OCI-LY7 (cell line): ENCODE measurements around the gene GET3. TPM values are rescaled to one million over a fixed set of nuclear protein-coding genes. Genes with fewer than 3 reads are reported as not detected.

Experiments
- BruUV-seq: library from RNA; stranded (reverse); fragments of 400-500 nt; replicated peaks from 2 replicates; lab custom pipeline; 2021; lab: Mats Ljungman, UMichigan
- CTCF ChIA-PET: fragments of 300-600 bp; sonication (Branson Sonifier 250); formaldehyde crosslinking; loops from one replicate; lab custom pipeline; 2022; ENCODE audit warnings: antibody characterized with exemption; ENCODE audit not compliant: unreplicated experiment; lab: Charles Lee
- POLR2A ChIA-PET: fragments of 300-600 bp; sonication (Branson Sonifier 250); formaldehyde crosslinking; loops from one replicate; lab custom pipeline; 2022; ENCODE audit warnings: antibody characterized with exemption; lab: Charles Lee
- DNase-seq: peaks from one replicate; pipeline ENCODE4 v3.0.0-alpha.2; 2015; ENCODE audit warnings: low spot score
- H2AFZ ChIP-seq: fragments of 200-600 bp; sonication (generic), shearing (Covaris generic); 2 replicates; pipeline ENCODE4 v1.6.1; 2014; ENCODE audit warnings: mild to moderate bottlenecking, antibody characterized with exemption, low read length, moderate library complexity
- H3K27ac ChIP-seq: fragments of 200-600 bp; sonication (generic); 2 replicates; pipeline ENCODE4 v1.5.1; 2014; ENCODE audit warnings: mixed run types, low read depth, mild to moderate bottlenecking, moderate library complexity, low read length, inconsistent platforms; ENCODE audit not compliant: poor library complexity, severe bottlenecking
- H3K36me3 ChIP-seq: fragments of 200-600 bp; sonication (generic); 2 replicates; pipeline ENCODE4 v1.6.1; 2014; ENCODE audit warnings: mild to moderate bottlenecking, antibody characterized with exemption, low read length, moderate library complexity, mixed read lengths; ENCODE audit not compliant: insufficient read depth
- H3K4me1 ChIP-seq: fragments of 200-600 bp; sonication (generic); 2 replicates; pipeline ENCODE4 v1.5.1; 2014; ENCODE audit warnings: mild to moderate bottlenecking, low read length; ENCODE audit not compliant: insufficient read depth, poor library complexity, severe bottlenecking
- H3K4me2 ChIP-seq: fragments of 200-600 bp; sonication (generic); 2 replicates; pipeline ENCODE4 v1.6.1; 2014; ENCODE audit warnings: mild to moderate bottlenecking, low read length
- H3K4me3 ChIP-seq: fragments of 200-600 bp; sonication (generic); 2 replicates; pipeline ENCODE4 v1.5.1; 2014; ENCODE audit warnings: mild to moderate bottlenecking, low read depth, low read length; ENCODE audit not compliant: poor library complexity, severe bottlenecking
- H3K79me2 ChIP-seq: fragments of 200-600 bp; sonication (generic); 2 replicates; pipeline ENCODE4 v1.6.1; 2016; ENCODE audit warnings: low read depth, mild to moderate bottlenecking, low read length, moderate library complexity, mixed read lengths; ENCODE audit not compliant: insufficient read depth
- H3K9me2 ChIP-seq: fragments of 200-600 bp; sonication (generic); 2 replicates; pipeline ENCODE4 v1.6.1; 2016; ENCODE audit warnings: mild to moderate bottlenecking, low read length, mixed read lengths; ENCODE audit not compliant: insufficient read depth
- H3K9me3 ChIP-seq: fragments of 200-600 bp; sonication (generic); 2 replicates; pipeline ENCODE4 v1.6.1; 2014; ENCODE audit warnings: mild to moderate bottlenecking, mixed run types, low read length, mixed read lengths
- H4K20me1 ChIP-seq: fragments of 200-600 bp; sonication (generic); 2 replicates; pipeline ENCODE4 v1.6.1; 2014; ENCODE audit warnings: mild to moderate bottlenecking, antibody characterized with exemption, low read length, moderate library complexity, mixed read lengths; ENCODE audit not compliant: insufficient read depth
- CTCF ChIP-seq: fragments of 200-600 bp; sonication (generic); conservative IDR thresholded peaks from 2 replicates; pipeline ENCODE4 v1.5.1; 2014; ENCODE audit warnings: mild to moderate bottlenecking, antibody characterized with exemption, low read length, moderate library complexity, mixed read lengths
- EZH2phosphoT487 ChIP-seq: fragments of 200-600 bp; sonication (generic); IDR thresholded peaks from 2 replicates; pipeline ENCODE4 v1.6.1; 2018; ENCODE audit warnings: low read depth, borderline replicate concordance, mild to moderate bottlenecking, mixed run types, antibody characterized with exemption, low read length, moderate library complexity, mixed read lengths
- intact Hi-C: fragments of 100-400 bp; cut with micrococcal nuclease; formaldehyde crosslinking; loops from one replicate; pipeline ENCODE4 v1.10.0; 2022; ENCODE audit not compliant: unreplicated experiment
- total RNA-seq, 2 experiments: library from RNA; depleted of rRNA in 1 of 2; stranded (reverse); fragments of >200 nt in 1 of 2; shearing (Covaris generic) in 1 of 2; gene quantifications; 2 replicates each; pipeline ENCODE4 v1.2.3, GENCODE V29; 2014 to 2022

GET3 gene
- total RNA-seq, 2 experiments from 2014 or later = 34.3 to 40.5 TPM

GRCh38 chr19:12790628-12791344 is 53.5 kb downstream of the GET3 start:
- H2AFZ ChIP-seq = peak overlapping the region; percentile 35; the same call in 1 of the 2 replicates
- no peaks in the 10 kb centered on the region for H3K9me3 ChIP-seq
- peak overlapping the region; percentile 95 for H3K4me2 ChIP-seq
- no peak for TF ChIP-seq CTCF
- TF ChIP-seq EZH2phosphoT487 = no peak
- peaks cover 48% of the 10 kb centered on the region for H3K4me1 ChIP-seq
- H3K79me2 ChIP-seq = peaks cover 8% of the 10 kb centered on the region
- intact Hi-C loops = loop anchor here (1.0 to 5.0 kb wide), 2 partner anchors 13 to 68 kb away; partner anchors contain the start of gene TNPO2
- BruUV-seq = no TSS peak
- ChIA-PET POLR2A (interaction anchor here (1.2 to 2.2 kb wide), 3 partner anchors 8 to 14 kb away, joined by 5 to 10 read pairs (median 5); partner anchors contain the start of gene THSD8), CTCF (interaction anchor here (2.8 kb wide), 1 partner anchor 13 kb away, joined by 20 read pairs; no protein-coding TSS in a partner anchor)
- no peaks in the 10 kb centered on the region for H3K9me2 ChIP-seq
- H3K4me3 ChIP-seq = peak overlapping the region; percentile 84
- no peaks in the 10 kb centered on the region for H3K36me3 ChIP-seq
- H3K27ac ChIP-seq = peak overlapping the region; percentile 77
- no peaks in the 10 kb centered on the region; the same call in 1 of the 2 replicates for H4K20me1 ChIP-seq
- DNase-seq = peak; percentile 19

GRCh38 chr19:12791345-12792050 is 54.2 kb downstream of the GET3 start, which contains the start of gene JUNB:
Gene JUNB (plus strand): TSS chr19:12791486. CDS start chr19:12791772, 286 bp downstream.
- no TSS peak for BruUV-seq
- POLR2A ChIA-PET = interaction anchor here (1.2 to 2.2 kb wide), 4 partner anchors 9 to 15 kb away, joined by 4 to 10 read pairs (median 5); partner anchors contain the start of gene THSD8
- peak within 1 kb of the TSS; percentile 35; the same call in 1 of the 2 replicates for H2AFZ ChIP-seq

More at GRCh38 chr19:12791345-12792050, 54.2 kb downstream of the GET3 start, which contains the start of gene JUNB:
- intact Hi-C loops = loop anchor here (1.0 to 5.0 kb wide), 3 partner anchors 14 to 69 kb away; partner anchors contain the start of genes TNPO2 and TRIR
- Histone ChIP-seq H3K79me2 (peaks cover 8% of the 10 kb centered on the region), H4K20me1 (no peaks in the 10 kb centered on the region; the same call in 1 of the 2 replicates), H3K4me3 (peak within 1 kb of the TSS; percentile 84), H3K9me2 (no peaks in the 10 kb centered on the region), H3K9me3 (no peaks in the 10 kb centered on the region), H3K27ac (peak within 1 kb of the TSS; percentile 77), H3K4me2 (peak within 1 kb of the TSS; percentile 95), H3K4me1 (peaks cover 48% of the 10 kb centered on the region), H3K36me3 (no peaks in the 10 kb centered on the region)
- TF ChIP-seq EZH2phosphoT487 (no peak), CTCF (no peak; the same call in 1 of the 2 replicates)
- CTCF ChIA-PET = interaction anchor here (0.6 to 2.8 kb wide), 3 partner anchors 13 to 25 kb away, joined by 3 to 20 read pairs (median 4); no protein-coding TSS in a partner anchor
- peak; percentile 96 for DNase-seq
